NCI-H446 treated with DMSO at 0.1 percent for 48 hours (cell line): ENCODE measurements around the gene TANC2.
A peak's percentile ranks its signal among the peaks of the same experiment; 100 is the strongest.
"Not testable (repeated sequence)": the region's sequence is repeated elsewhere in the genome, so short reads cannot be mapped to it uniquely, and the experiment has no call there.

Experiments
- DNase-seq: peaks from one replicate; lab custom pipeline; 2025; lab: John Stamatoyannopoulos, UW

The TANC2 gene

DNA sequence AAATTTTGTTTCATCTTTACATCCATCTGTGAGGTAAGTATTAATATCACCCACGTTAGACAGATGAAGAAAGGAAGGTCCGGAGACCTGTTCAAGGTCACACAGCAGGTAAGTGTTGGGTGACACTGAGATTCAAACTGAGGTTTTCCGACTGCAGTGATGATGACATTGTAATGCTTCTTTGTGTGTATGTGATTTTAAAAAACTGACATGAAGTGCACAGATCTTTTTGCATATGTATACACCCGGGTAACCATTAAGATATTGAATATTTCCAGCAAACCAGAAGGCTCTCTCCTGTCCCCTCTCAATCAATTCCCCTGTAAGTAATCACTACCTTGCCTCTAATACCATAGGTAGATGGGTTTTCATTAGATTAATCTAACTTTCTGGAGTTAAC lies 1.5 kb upstream of the TANC2 start:
- no peak for DNase-seq

DNA sequence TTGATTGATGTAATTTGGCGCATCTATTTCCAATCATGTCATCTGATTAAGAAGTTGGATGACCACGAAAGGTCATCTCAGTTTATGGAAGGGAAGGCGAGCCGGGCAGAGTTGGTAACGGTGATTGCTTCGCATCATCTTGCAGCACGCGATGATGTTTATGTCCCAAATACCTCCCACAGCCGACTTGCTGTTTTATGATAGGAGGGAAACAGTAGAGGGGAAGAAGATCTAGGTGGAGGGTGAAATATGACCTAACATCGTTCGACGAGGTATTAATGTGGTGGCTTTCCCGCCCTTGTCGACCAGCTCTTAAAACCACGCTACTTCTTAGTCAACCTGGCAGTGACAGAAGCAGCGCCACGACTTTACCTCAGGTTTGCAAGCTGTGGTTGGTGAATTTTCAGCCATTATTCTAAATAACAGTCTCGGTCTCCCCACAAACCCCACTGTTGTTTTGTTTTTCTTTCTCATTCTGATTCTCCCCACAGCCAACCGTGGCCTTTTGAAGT lies 805 bp upstream of the TANC2 start:
- no peak for DNase-seq

DNA sequence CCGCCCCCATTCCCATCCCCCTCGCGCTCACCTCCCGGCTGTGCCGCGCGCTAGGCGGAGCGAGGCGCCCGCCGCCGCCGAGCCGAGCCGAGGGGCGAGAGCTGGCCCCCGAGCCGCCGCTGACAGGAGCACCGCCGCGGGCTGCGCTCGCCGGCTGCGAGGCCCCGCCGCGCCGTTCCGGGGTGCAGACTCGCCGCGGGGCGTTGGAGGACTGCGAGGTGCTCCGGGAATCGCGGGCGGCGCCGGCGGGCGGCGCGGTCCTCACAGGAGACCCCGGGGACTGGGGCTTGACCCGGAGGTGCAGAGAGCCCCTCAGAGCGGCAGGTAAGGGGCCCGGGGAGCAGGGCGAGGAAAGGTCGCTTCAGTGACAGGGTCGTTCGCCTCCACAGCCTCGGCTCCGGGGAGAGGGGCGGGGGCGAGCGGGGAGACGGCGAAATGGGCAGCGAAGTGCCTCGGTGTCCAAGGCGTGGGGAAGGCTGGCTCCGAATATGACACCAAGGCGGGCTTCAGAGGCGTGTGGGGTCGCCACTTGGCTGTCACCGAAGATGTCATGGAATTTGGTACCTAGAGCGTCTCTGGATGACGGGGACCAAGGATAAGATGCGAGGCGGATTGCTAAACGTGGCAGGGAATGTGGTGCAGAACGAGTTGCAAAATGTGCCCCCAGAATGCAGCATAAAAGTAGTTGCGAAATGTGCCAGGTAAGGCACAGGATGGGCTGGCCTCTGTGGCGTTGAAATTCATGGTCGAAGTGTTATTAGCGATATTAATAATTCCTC lies 580 bp downstream of the TANC2 start:
- no peak for DNase-seq

DNA sequence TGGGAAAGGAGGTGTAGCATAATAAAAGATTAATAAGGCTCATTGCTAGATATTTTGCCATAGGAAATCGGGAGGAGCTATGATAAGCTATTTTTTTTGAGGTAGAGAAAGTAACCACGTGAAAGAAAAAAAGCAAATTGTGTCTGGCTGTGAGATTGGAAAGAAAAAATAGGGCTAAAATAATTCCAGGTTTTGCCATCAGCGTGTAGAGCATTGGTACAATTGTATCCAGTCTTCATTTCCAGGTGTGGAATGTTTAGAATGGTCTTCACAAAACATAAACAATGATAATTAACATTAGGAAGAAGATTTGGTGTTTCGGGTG lies 1.1 kb downstream of the TANC2 start:
- DNase-seq: no peak

DNA sequence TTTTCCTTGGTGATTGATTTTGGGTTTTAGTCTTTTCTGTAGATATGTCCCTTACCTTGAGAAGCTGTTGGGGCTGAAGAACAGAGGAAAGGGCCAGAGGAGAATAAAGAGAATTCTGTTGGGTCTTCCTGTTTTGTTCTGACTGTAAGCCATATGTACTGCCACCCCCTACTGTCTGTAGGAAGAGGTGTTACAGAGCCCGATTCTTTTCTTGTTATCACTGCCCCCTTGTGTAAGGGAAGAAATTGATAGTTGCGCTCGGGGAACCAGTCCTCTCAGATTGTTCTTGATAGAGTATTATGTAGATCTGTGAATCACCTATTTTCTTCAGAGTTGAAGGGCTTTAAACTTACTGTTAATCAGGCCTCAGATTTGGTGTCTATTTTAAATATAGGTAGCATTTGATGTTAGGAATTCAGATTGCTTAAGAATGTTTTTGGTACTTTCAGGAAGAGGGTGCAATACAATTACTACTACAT lies 2.4 kb downstream of the TANC2 start:
- DNase-seq: peak; percentile 78

DNA sequence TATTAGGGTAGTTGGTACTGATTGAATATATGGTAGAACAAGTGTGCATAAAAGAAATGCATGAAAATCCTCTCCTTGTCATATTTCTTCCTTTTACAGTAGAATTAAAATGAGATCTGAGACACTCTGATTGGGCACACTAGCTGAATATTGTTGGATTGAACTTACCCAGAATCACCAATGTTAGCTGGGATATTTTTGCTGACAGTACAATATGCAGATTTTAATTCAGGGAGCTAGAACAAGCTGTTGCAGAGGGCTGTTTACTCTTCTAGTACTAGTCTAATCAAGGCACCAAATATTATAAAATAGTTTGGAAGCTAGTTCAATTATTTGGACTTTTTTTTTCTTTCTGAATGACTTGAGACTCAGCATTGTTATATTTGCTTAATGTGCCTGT lies 4.6 kb downstream of the TANC2 start:
- no peak for DNase-seq

DNA sequence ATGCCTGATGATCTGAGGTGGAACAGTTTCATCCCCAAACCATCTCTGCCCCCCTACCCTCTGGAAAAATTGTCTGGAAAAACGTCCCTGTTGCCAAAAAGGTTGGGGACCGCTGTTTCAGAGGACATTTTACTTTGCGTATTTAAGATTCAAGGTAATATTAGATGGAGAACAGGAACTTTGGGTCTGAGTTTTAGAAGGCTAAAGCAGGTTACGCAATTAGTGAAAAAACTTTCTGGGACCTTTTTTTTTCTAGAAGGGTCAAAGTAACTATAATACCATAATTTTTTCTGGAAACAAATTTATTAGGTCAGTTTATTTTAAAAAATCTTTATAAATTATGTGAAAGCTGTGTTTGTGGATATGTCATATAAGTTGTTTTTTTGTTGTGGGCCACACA lies 5.8 kb downstream of the TANC2 start:
- DNase-seq: no peak

DNA sequence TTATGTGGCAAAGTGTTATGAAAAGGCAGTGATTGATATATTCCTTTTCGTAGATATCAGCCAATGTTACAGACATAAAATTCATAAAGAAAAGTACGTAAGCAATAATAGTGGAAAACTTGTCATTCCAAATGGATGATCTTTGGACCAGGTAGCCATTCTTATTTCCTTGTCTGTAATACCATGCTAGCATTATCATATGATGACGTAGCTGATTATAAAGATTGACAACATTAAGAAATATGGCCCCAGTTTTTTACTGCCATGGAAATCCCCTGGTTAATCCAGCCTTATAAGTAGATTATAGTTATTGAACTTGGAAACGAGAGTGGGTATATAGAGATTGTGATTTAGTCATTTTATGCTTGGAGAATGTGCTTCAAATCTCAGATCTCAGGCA lies 8.8 kb downstream of the TANC2 start:
- no peak for DNase-seq

DNA sequence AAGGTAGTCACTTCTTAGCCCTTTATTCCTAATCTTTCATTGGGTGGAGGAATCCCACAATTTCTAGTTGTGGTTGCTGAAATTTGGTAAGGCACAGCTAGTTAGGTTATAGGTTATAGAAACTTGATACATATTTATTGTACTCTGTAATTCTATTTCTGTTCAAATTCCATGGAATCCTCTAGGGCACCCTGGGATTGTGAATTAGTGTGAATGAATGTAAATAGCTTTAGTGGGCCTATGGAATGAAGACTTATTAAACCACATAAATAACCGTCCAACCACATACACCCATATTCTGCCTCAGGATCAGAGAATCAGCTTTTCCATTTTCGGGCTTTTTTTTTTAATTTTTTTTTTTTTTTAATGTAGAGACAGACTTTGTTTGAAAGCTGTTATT lies 9.2 kb downstream of the TANC2 start:
- DNase-seq: no peak

DNA sequence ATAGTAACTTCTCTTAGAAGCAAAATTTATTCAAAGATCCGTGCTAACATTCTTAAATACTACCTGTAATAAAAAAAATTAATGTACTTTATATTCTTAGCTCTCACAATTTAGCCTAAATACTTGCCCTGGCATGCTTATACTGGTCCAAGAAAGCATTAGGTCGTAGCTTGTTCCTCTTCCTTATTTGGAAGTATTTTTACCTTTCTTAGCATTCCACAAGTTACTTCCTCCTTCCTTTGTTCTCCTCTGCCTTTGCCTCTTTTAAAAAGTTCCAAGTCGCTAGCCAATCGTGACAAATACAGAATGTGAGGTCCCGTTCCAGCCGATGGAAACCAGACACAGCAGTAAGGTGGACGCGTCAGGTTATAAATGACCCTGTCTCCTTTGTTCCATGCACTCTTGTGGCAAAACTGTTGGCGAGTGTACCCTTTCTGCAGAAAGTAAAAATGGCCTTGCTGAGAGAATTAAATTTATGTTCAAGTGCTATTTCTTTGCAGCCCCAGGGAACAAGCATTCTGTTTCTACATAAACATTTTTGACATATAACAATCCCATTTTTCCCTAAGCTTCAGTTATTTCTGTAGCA lies 10.7 kb downstream of the TANC2 start:
- DNase-seq: not testable (repeated sequence)

DNA sequence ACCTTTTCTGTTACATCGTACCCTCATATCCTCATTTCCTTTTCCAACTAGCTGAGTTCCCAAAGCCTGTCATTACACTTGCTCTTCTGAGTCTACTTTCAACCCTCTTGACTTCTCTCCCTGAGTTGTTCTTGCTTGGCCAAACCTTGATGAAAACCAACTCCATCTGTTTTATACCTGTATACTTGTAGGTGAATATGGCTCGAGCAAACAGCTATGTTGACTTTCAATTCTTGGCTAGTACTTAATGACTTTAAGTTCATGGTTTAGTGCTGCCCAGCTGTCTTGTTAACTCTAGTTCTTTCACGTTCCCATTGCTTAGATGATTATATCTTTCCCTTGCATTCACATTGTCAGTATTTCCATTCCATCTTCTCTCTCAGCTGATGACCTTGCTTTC lies 14.8 kb downstream of the TANC2 start:
- DNase-seq: no peak

DNA sequence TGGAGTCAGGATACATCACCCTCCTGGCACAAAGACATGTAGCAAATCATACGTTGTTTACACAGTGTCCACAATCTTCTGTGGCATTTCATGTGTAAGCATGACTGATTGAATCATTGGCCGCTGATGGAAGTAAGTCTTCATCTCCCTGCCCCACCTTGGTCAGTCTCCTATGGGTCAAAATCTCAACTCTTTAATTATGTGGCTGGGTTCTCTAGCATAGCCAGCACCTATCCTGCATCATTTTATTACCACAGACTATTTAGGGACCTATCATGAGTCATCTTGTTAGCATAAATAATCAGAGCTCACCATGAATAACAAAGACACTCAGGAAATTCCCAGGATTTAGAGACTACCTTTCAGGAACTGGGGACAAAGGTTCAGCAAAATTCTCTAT lies 15.9 kb downstream of the TANC2 start:
- DNase-seq: no peak

DNA sequence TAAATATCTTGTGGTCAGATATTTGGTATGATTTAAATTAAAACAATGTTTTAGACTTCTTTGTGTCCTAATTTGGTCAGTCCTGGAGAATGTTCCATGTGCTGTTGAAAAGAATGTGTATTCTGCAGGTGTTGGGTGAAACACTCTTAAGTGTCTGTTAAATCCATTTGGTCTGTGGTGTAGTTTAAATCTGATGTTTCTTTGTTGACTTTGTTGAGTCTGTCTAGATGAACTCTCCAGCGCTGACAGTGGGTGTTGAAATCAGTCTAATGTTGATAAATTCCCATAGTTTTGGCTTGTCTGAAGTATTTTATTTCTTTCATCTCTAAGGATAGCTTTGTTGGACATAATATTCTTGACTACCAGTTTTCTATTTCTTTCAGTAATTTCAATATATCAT lies 18.8 kb downstream of the TANC2 start:
- DNase-seq: no peak

DNA sequence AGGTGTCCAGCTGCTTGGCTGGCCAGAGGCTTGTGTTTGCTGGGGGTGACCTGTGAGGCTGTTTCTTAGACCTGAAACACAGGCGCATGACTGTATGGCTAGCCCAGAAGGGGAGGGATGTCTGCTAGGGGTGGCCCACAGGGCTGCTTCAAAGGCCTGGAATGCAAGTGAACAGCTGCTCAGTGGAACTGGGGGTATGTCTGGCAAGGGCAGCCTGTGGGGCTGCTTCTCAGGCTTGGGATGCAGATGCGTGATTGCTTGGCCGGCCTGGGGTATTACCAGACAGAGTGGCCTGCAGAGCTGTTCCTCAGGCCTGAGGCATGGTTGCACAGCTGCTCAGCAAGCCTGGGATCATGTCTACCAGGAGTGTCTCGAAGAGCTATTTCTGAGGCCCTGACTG lies 20.5 kb downstream of the TANC2 start:
- no peak for DNase-seq

DNA sequence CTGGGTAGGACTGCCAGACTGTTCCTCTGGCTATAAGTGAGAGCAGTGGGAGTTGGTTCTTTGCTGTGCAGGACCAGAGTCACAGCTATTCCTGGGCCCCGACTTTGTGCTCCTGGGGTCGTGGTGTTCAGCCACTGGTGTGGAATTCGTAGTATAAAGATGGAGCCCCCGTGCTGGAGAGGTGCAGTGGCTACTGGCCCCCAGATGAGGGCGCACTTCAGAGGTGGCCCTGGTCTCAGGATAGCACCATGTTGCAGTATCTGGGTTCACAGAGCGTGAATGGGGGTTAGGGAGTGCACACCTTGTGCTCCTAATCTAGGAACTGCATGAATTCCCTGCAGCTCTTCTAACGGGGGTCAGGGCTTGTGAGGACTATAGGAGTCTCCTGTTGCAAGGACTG lies 21.1 kb downstream of the TANC2 start:
- DNase-seq: no peak

DNA sequence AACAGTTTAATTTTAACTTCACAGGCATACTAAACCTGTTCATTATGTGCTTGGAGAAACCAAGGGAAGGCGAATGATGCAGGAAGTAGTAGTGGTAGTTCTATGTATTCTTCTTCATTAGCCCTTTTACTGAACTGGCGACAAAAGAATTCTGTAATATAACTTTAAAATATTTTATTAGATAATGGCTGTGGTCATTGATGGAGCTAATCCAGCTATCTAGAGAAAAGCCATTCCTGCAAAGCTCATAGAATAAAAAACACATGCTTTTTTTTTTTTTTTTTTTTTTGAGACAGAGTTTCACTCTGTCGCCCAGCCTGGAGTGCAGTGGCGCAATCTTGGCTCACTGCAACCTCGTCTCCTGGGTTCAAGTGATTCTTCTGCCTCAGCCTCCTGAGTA lies 23.5 kb downstream of the TANC2 start:
- no peak for DNase-seq

DNA sequence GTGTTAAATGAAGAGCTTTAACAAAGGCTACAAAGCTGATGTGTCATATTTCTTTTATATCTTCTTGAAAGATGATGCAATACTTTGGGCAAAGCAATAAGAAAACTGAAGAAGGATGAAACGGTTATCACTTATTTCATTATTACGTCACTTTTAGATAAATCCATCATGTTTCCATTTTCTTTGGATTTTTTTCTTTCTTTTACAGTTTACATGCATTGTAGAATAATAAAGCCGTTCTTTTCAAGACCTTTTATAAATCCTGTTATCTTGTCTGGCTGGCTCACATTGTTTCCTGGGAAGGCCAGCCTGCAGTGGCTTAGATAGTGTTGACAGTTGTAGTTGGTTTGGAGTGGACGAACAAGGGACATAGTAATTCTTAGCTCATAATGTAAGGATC lies 28.9 kb downstream of the TANC2 start:
- no peak for DNase-seq

DNA sequence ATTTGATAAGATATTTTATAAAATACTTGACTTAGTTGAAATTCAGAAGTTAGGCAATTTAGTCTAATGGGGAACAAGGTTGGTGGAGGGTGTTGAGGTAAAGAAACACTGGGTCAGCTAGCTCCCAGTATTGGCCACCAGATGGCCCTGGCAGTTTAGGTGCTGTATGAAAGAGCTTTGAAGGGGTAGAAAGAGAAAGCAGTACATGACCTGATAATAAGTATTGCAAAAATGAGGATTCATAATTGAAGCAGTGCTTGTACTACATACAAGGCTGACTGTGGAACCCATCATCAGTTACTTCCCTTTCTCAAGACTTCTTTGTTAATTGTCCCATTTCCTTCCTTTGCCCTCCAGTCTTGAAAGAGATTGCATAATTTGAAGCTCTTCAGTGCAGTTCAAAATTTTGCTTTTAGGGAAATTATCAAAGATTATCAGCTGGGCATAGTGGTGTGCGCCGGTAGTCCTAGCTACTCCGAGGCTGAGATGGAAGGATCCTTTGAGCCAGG lies 29.4 kb downstream of the TANC2 start:
- no peak for DNase-seq

DNA sequence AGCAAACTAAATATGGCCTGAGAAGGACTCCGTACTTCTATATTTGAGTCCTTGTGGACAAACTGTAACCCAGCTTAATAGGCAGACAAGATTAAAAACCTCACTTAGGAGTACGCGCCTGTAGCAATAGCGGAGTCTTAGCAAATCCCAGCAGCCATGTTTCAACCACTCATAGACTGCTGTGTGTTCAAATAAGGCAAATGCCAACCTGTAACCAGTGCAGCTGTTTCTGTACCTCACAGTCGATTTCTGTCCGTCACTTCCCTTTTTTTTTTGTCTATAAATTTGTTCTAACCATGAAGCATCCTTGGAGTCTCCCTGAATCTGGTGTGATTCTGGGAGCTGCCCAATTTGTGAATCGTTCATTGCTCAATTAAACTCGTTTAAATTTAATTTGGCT lies 30.2 kb downstream of the TANC2 start:
- no peak for DNase-seq

DNA sequence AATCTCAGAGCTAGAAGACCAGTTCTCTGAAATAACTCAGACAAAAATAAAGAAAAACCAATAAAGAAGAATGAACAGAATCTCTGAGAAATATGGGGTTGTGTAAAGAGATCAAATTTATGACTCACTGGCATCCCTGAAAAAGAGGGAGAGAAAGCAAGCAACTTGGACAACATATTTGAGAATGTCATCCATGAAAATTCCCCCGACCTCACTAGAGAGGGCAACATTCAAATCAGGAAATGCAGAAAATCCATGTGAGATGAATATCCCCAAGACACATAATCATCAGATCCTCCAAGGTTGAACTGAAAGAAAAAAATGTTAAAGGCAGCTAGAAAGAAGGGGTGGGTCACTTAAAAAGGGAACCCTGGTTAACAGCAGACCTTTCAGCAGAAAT lies 32.1 kb downstream of the TANC2 start:
- DNase-seq: no peak

DNA sequence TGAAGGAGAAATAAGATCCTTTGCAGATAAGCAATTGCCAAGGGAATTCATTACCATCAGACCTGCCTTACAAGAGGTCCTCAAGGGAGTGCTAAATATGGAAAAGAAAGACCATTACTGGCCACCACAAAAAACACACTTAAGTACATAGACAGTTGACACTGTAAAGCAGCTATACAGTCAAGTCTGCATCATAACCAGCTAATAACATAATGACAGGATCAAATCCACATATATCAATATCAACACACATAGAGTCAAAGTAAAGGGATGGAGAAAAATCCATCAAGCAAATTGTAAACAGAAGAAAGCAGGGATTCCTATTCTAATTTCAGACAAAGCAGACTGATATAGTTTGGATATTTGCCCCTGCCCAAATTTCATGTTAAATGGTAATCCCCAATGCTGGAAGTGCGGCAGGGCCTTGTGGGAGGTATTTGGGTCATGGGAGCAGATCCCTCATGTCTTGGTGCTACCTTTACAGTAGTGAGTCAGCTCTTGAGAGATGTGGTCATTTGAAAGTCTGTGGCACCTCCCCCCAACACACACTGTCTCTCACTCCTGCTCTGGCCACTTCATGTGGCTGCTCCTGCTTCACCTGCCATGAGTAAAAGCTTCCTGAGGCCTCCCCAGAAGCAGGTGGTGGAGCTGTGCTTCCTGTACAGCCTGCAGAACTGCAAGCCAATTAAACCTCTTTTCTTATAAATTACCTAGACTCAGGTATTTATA lies 32.8 kb downstream of the TANC2 start:
- no peak for DNase-seq

DNA sequence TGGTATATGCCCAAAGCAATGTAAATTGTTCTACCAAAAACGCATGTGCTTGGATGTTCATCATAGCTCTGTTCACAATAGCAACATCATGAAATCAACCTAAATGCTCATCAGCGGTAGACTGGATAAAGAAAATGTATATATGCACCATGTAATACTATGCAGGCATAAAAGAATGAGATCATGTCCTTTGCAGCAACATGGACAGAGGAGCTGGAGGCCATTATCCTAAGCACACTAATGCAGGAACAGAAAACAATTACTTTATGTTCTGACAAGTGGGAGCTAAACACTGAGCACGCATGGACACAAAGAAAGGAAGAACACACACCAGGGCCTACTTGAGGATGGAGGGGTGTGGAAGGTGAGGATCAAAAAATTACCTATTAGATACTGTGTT lies 33.7 kb downstream of the TANC2 start:
- DNase-seq: no peak
